Testis (tissue), 3 donors: ENCODE data around the gene CCT8. TPM values are rescaled to one million over a fixed set of nuclear protein-coding genes. Genes with fewer than 3 reads are reported as not detected.

Experiments
- DNase-seq: peaks from one replicate; pipeline ENCODE4 v3.0.0-alpha.2; 2019
- H3K27ac ChIP-seq, 2 donors: fragments of 200-600 bp; sonication (generic); one replicate each; pipeline ENCODE4 v1.5.1; 2019
- H3K27me3 ChIP-seq: fragments of 200-600 bp; sonication (generic); one replicate; pipeline ENCODE4 v1.5.1; 2019
- H3K36me3 ChIP-seq: fragments of 200-600 bp; sonication (generic); one replicate; pipeline ENCODE4 v1.5.1; 2017; ENCODE audit warnings: low read depth; ENCODE audit errors: missing control alignments
- H3K4me1 ChIP-seq: fragments of 200-600 bp; sonication (generic); one replicate; pipeline ENCODE4 v1.5.1; 2019
- H3K4me3 ChIP-seq, 2 donors: fragments of 200-600 bp; sonication (generic); one replicate each; pipeline ENCODE4 v1.5.1; 2017 to 2019
- H3K9me3 ChIP-seq: fragments of 200-600 bp; sonication (generic); one replicate; pipeline ENCODE4 v1.5.1; 2017
- CTCF ChIP-seq, 3 experiments: fragments of 450-650 bp in 2 of 3; fragments of 200-600 bp in 1 of 3; sonication (generic) in 1 of 3; IDR thresholded peaks; one replicate each; pipeline ENCODE4 v1.5.1; 2016 to 2019; ENCODE audit warnings: antibody characterized with exemption in 3 of 3, mild to moderate bottlenecking in 2 of 3, moderate library complexity in 1 of 3
- POLR2A ChIP-seq: fragments of 450-650 bp; IDR thresholded peaks from one replicate; pipeline ENCODE4 v1.6.1; 2017; ENCODE audit warnings: antibody characterized with exemption, mild to moderate bottlenecking, moderate library complexity
- WGBS, 2 donors: methylation state at CpG; one replicate each; pipeline ENCODE4 v1.1.5; 2018; 5-methylcytosine and 5-hydroxymethylcytosine counted together
- intact Hi-C: fragments of 100-400 bp; cut with DNase I; formaldehyde crosslinking; loops from one replicate; pipeline ENCODE4 v1.15.1; 2023; ENCODE audit warnings: low total_unique reads
- polyA plus RNA-seq: library from polyadenylated mRNA; stranded (reverse); fragments of 350-450 nt; fragmentation: Illumina TruSeq; extraction: RNeasy Lipid Tissue Mini Kit (QIAGEN cat#74804); gene quantifications from one replicate; pipeline ENCODE4 v1.2.3, GENCODE V29; 2014; ENCODE audit warnings: low read depth, low replicate concordance; ENCODE audit not compliant: insufficient read depth
- total RNA-seq, 2 donors: library from RNA; depleted of rRNA; stranded (reverse); fragments of >200 nt; gene quantifications; one replicate each; pipeline ENCODE4 v1.2.3, GENCODE V29; 2016

Gene CCT8
- total and polyA plus RNA-seq, 3 donors from 2014 or later = 106 to 121 (median 116) TPM

- Histone ChIP-seq H3K4me1 (no peaks in the 10 kb centered on the region), H3K36me3 (no peaks in the 10 kb centered on the region), H3K4me3 (no peak overlapping the region), H3K27me3 (no peaks in the 10 kb centered on the region), H3K9me3 (no peaks in the 10 kb centered on the region), H3K27ac (no peak overlapping the region)
- WGBS, 2 donors = 89 to 98% methylated on average over 5 of the region's 5 CpGs
- intact Hi-C loops = no loop called here
- no peak for TF ChIP-seq CTCF (IDR thresholded peaks at IDR 0.05)
- no peak for TF ChIP-seq POLR2A
- DNase-seq = no peak
These were observed 21.2 kb downstream of the CCT8 start for GRCh38 chr21:29052224-29052623.

- Histone ChIP-seq H3K27ac (no peak overlapping the region), H3K36me3 (no peaks in the 10 kb centered on the region), H3K4me3 (no peak overlapping the region), H3K27me3 (no peaks in the 10 kb centered on the region), H3K9me3 (no peaks in the 10 kb centered on the region), H3K4me1 (peaks cover 6% of the 10 kb centered on the region)
- no peak for TF ChIP-seq CTCF (IDR thresholded peaks at IDR 0.05)
- no peak for TF ChIP-seq POLR2A
- DNase-seq = no peak
- intact Hi-C loops = no loop called here
- WGBS, 2 donors = 50 to 76% methylated on average over 1 of the region's 1 CpG
These were observed 38.8 kb downstream of the CCT8 start for GRCh38 chr21:29034678-29035077.

GRCh38 chr21:29033871-29034270 lies 39.6 kb downstream of the CCT8 start:
- Histone ChIP-seq H3K27ac (no peak overlapping the region), H3K9me3 (no peaks in the 10 kb centered on the region), H3K4me1 (peaks cover 6% of the 10 kb centered on the region), H3K36me3 (no peaks in the 10 kb centered on the region), H3K4me3 (no peak overlapping the region), H3K27me3 (no peaks in the 10 kb centered on the region)
- no peak for DNase-seq
- TF ChIP-seq CTCF (IDR thresholded peaks at IDR 0.05) (no peak), POLR2A (no peak)
- intact Hi-C loops = no loop called here
- WGBS, 2 donors = 45 to 60% methylated on average over 3 of the region's 3 CpGs

GRCh38 chr21:29033301-29033700 lies 40.1 kb downstream of the CCT8 start:
- intact Hi-C loops = no loop called here
- H3K36me3 ChIP-seq = no peaks in the 10 kb centered on the region
- no peak for DNase-seq
- no peaks in the 10 kb centered on the region for H3K9me3 ChIP-seq
- TF ChIP-seq POLR2A (no peak), CTCF (IDR thresholded peaks at IDR 0.05) (no peak)
- WGBS, 2 donors = 50 to 57% methylated on average over 4 of the region's 4 CpGs
- H3K4me1 ChIP-seq = peaks cover 6% of the 10 kb centered on the region
- no peak overlapping the region for H3K4me3 ChIP-seq
- no peaks in the 10 kb centered on the region for H3K27me3 ChIP-seq
- H3K27ac ChIP-seq = no peak overlapping the region

GRCh38 chr21:29030909-29031308 lies 42.5 kb downstream of the CCT8 start:
- H3K4me1 ChIP-seq = peaks cover 9% of the 10 kb centered on the region
- no peaks in the 10 kb centered on the region for H3K36me3 ChIP-seq
- 83 to 100% methylated on average over 1 of the region's 1 CpG for whole genome bisulfite sequencing, 2 donors
- no peak overlapping the region for H3K4me3 ChIP-seq
- intact Hi-C loops = no loop called here
- TF ChIP-seq POLR2A = no peak
- no peak for TF ChIP-seq CTCF (IDR thresholded peaks at IDR 0.05)
- no peaks in the 10 kb centered on the region for H3K27me3 ChIP-seq
- no peaks in the 10 kb centered on the region for H3K9me3 ChIP-seq
- H3K27ac ChIP-seq = no peak overlapping the region
- DNase-seq = no peak
